ENCODE data around the gene FXN. TPM values are rescaled to one million over a fixed set of nuclear protein-coding genes. Genes with fewer than 3 reads are reported as not detected.

FXN gene
- total RNA-seq, 4 donors from 2014 or later = 1.8 to 6.1 (median 3.9) TPM

DNA sequence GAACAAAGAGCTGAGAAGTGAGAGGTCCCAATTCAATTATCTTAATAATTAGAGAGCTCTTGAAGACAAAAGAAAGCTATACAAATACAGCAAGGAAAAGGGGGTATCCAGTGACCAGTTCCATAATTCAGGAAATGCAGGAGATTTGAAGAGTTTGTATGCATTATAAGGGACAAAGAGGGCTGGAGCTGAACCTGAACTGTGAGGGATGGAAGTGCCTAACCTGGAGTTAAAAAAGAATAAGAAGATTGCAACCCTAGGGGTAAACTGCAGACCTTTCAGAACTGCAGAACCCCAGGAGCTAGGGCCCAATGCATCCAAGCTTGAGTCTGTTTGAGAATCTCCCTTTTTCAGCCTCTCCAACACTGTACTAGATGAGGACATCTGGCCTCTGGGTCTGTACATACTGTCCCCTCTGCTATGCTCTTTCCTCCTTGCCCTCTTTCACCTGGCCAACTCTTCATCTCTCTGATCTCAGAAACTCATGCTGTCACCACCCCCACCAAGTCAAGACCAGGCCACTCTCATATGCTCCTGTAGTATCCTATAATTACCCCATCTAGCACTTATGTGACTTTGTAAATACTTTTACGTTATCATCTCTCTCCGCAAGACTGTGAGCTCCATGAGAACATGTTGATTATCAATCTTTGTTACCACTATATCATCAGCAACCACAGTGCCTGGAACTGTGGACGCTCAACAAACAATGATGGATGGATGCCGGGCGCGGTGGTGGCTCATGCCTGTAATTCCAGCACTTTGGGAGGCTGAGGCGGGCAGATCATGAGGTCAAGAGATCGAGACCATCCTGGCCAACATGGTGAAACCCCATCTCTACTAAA, 15.0 kb upstream of the FXN start:
- intact Hi-C loops (cut with DNase I) = no loop called here
- Histone ChIP-seq H3K27ac (no peak overlapping the region), H3K4me1 (peaks cover 0 to 9% (median 0%) of the 10 kb centered on the region in 3 donors), H3K9me3 (no peaks in the 10 kb centered on the region), H3K27me3 (no peaks in the 10 kb centered on the region), H3K4me3 (no peak overlapping the region), H3K36me3 (no peaks in the 10 kb centered on the region)
- WGBS, 2 donors = 93 to 94% methylated on average over 2 to 5 of the region's 8 CpGs
- TF ChIP-seq CTCF (IDR thresholded peaks at IDR 0.05) (no peak), POLR2A (IDR thresholded peaks at IDR 0.05) (no peak)
- DNase-seq = no peak

- 36 to 54% methylated on average over 7 of the region's 7 CpGs for WGBS, 2 donors
- no peak for DNase-seq
- H3K36me3 ChIP-seq = no peaks in the 10 kb centered on the region
- no peaks in the 10 kb centered on the region for H3K9me3 ChIP-seq
- TF ChIP-seq POLR2A (IDR thresholded peaks at IDR 0.05) = no peak
- TF ChIP-seq CTCF (IDR thresholded peaks at IDR 0.05) = no peak
- no peak overlapping the region for H3K27ac ChIP-seq
- no peak overlapping the region for H3K4me3 ChIP-seq
- intact Hi-C loops (cut with DNase I) = no loop called here
- no peaks in the 10 kb centered on the region for H3K27me3 ChIP-seq
- no peaks in the 10 kb centered on the region for H3K4me1 ChIP-seq
These were observed 11.9 kb upstream of the FXN start for GRCh38 chr9:69023650-69024049.

- Histone ChIP-seq H3K9me3 (no peaks in the 10 kb centered on the region), H3K27ac (no peak overlapping the region), H3K27me3 (no peaks in the 10 kb centered on the region), H3K36me3 (no peaks in the 10 kb centered on the region), H3K4me3 (no peak overlapping the region), H3K4me1 (no peaks in the 10 kb centered on the region)
- TF ChIP-seq CTCF (IDR thresholded peaks at IDR 0.05) (peak; percentile 43 to 67 (median 51)), POLR2A (IDR thresholded peaks at IDR 0.05) (no peak)
- DNase-seq = no peak
- intact Hi-C loops (cut with DNase I) = no loop called here
- 41 to 43% methylated on average over 5 of the region's 5 CpGs for WGBS, 2 donors
These were observed 8.0 kb upstream of the FXN start for GRCh38 chr9:69027355-69028097.

GRCh38 chr9:69028754-69029153, 6.8 kb upstream of the FXN start:
- Histone ChIP-seq H3K4me3 (no peak overlapping the region), H3K9me3 (no peaks in the 10 kb centered on the region), H3K27ac (no peak overlapping the region), H3K36me3 (no peaks in the 10 kb centered on the region), H3K4me1 (no peaks in the 10 kb centered on the region), H3K27me3 (no peaks in the 10 kb centered on the region)
- TF ChIP-seq CTCF (IDR thresholded peaks at IDR 0.05) = no peak
- DNase-seq = no peak
- WGBS, 2 donors = 75 to 84% methylated on average over 2 of the region's 2 CpGs
- intact Hi-C loops (cut with DNase I) = no loop called here

DNA sequence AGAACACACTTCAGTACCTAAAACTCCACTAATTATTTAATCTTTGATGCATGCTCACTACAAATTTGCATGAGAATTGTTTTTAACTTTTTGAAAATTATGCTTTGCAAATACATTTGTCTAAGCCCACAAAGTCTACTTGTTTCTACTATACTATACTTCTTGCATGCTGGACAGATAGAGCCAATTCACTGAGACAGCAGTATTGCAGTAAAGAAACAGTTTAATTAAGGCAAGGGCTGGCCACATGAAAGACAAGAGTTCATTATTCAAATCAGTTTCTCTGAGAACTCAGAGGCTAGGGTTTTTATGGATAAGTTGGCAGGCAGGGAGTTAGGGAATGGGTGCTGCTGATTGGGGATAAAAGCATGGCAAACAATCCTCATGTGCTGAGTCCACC, 6.0 kb upstream of the FXN start:
- intact Hi-C loops (cut with DNase I) = no loop called here
- H3K27me3 ChIP-seq = no peaks in the 10 kb centered on the region

More for the DNA sequence above, 6.0 kb upstream of the FXN start:
- no peak overlapping the region for H3K4me3 ChIP-seq
- H3K9me3 ChIP-seq = no peaks in the 10 kb centered on the region
- TF ChIP-seq CTCF (IDR thresholded peaks at IDR 0.05) (no peak), POLR2A (IDR thresholded peaks at IDR 0.05) (no peak)
- no peak for DNase-seq
- H3K4me1 ChIP-seq = no peaks in the 10 kb centered on the region
- H3K36me3 ChIP-seq = no peaks in the 10 kb centered on the region
- no peak overlapping the region for H3K27ac ChIP-seq

Measured in esophagus squamous epithelium (tissue), 5 donors.